HG02759 (cell line): ENCODE data around the gene DNTT.

Experiments
- ATAC-seq: cut with Tn5 transposase; IDR thresholded peaks from one replicate; pipeline ENCODE4 v1.9.1; 2021; ENCODE audit warnings: mild to moderate bottlenecking, moderate library complexity; ENCODE audit not compliant: unreplicated experiment

DNTT gene

GRCh38 chr10:96304230-96304629 is at the start of gene DNTT:
Gene DNTT (plus strand): TSS chr10:96304434. CDS start chr10:96304498, 64 bp downstream.
- ATAC-seq = no peak

- no peak for ATAC-seq
These were observed 49.3 kb upstream of the DNTT start for GRCh38 chr10:96254976-96255375.

- ATAC-seq = no peak
These were observed 48.5 kb upstream of the DNTT start for GRCh38 chr10:96255549-96256333.

GRCh38 chr10:96257944-96258343 is 46.3 kb upstream of the DNTT start:
- ATAC-seq = no peak

- no peak for ATAC-seq
These were observed 45.1 kb upstream of the DNTT start for GRCh38 chr10:96259150-96259549.

- ATAC-seq = no peak
These were observed 44.2 kb upstream of the DNTT start for GRCh38 chr10:96260014-96260413.

GRCh38 chr10:96261132-96261531 is 43.1 kb upstream of the DNTT start:
- ATAC-seq = no peak

GRCh38 chr10:96261930-96262329 is 42.3 kb upstream of the DNTT start:
- ATAC-seq = no peak

- ATAC-seq = no peak
These were observed 41.1 kb upstream of the DNTT start for GRCh38 chr10:96263176-96263575.

GRCh38 chr10:96263669-96264068 is 40.6 kb upstream of the DNTT start:
- peak; percentile 34 for ATAC-seq

- ATAC-seq = no peak
These were observed 39.3 kb upstream of the DNTT start for GRCh38 chr10:96264938-96265337.

GRCh38 chr10:96266118-96266770 is 38.0 kb upstream of the DNTT start:
- no peak for ATAC-seq

GRCh38 chr10:96267234-96267705 is 37.0 kb upstream of the DNTT start:
- no peak for ATAC-seq

- no peak for ATAC-seq
These were observed 35.8 kb upstream of the DNTT start for GRCh38 chr10:96268341-96268909.

GRCh38 chr10:96269438-96270300 is 34.6 kb upstream of the DNTT start:
- no peak for ATAC-seq

- no peak for ATAC-seq
These were observed 33.7 kb upstream of the DNTT start for GRCh38 chr10:96270571-96270970.

GRCh38 chr10:96271016-96271815 is 33.0 kb upstream of the DNTT start, which contains the start of gene BLNK:
Gene BLNK (minus strand): TSS chr10:96271569. CDS start chr10:96271398, 171 bp downstream.
- ATAC-seq = peak; percentile 68

GRCh38 chr10:96272316-96273280 is 31.6 kb upstream of the DNTT start:
- peak; percentile 2 for ATAC-seq
